ENCODE measurements around the gene GIT2. TPM values are rescaled to one million over a fixed set of nuclear protein-coding genes. Genes with fewer than 3 reads are reported as not detected.
A peak's percentile ranks its signal among the peaks of the same experiment; 100 is the strongest.
"Not testable (repeated sequence)": the region's sequence is repeated elsewhere in the genome, so short reads cannot be mapped to it uniquely, and the experiment has no call there.

GIT2 gene
- total and polyA plus RNA-seq, 8 donors = 16.5 to 38.8 (median 30.0) TPM

GRCh38 chr12:109900752-109901580 lies 95.2 kb downstream of the GIT2 start:
- WGBS, 2 donors = 2 to 3% methylated on average over 16 of the region's 16 CpGs
- FAIRE-seq (no peak), ATAC-seq (peak; percentile 16 to 28 (median 22)), DNase-seq (peak in 2 of 6 donors; percentile 13 to 29)
- TF ChIP-seq CTCF (IDR thresholded peaks at IDR 0.05) = no peak
- peaks cover 2 to 26% (median 8%) of the 10 kb centered on the region in 3 donors for H3K36me3 ChIP-seq
- no peaks in the 10 kb centered on the region for H3K27me3 ChIP-seq
- H3K27ac ChIP-seq = peak overlapping the region; percentile 2 to 73 (median 67)
- no peaks in the 10 kb centered on the region for H3K9me3 ChIP-seq
- H3K4me1 ChIP-seq = peaks cover 0 to 12% (median 6%) of the 10 kb centered on the region in 3 donors
- peak overlapping the region; percentile 79 to 96 (median 91) for H3K4me3 ChIP-seq
- intact Hi-C loops (cut with DNase I) = no loop called here

DNA sequence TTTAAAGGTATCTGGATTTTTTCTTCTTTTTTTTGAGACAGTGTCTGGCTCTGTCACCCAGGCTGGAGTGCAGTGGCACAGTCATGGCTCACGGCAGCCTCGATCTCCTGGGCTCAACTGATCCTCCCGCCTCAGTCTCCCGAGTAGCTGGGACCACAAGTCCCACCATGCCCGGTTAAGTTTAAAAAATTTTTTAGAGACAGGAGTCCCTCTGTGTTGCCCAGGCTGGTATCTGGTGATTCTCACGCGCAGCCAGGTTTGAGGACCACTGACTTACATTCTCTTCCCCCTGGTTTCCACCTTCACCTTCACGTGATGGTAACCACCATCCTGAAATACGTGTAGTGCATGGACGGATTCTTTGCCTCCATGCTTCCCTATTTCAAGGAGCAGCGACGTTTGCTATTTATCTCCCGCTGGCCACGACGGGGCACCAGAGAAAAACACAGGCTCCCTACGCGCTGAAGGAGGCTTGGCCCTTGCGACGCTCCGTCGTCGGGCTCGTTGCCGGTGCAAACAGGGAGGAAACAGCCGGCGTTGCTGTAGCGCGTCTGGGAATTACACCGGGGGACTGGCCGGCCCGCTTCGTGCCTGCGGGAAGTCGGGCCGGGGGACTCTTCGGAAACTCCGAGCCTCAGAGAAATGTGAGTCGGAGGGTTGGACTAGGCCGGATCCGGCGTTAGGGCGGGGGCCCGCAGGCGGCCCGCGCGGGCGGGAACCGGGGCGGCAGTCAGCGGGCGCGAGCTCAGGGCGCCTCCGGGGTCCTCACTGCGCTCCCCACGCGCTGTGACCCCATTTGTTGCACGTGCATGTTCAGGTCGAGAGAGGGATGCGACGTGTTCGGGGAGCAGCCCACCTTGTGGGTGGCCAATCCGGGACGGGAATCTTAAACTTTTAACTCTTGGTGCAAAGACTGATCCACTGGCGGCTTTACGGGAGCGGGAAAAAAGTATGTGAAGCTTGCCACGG lies 96.1 kb downstream of the GIT2 start, which contains the start of gene TCHP:
TCHP (plus strand) TSS at position 492 of the 969 bp plus-strand sequence. CDS start 2,753 bp downstream, outside the sequence.
- H3K36me3 ChIP-seq = peaks cover 2 to 21% (median 6%) of the 10 kb centered on the region in 3 donors
- ATAC-seq = peak; percentile 97 to 99 (median 98)
- DNase-seq = peak; percentile 82 to 95 (median 88)
- WGBS, 2 donors = 1% methylated on average over 62 to 69 of the region's 69 CpGs
- peak within 1 kb of the TSS; percentile 79 to 96 (median 91) for H3K4me3 ChIP-seq
- FAIRE-seq = no peak
- TF ChIP-seq CTCF (IDR thresholded peaks at IDR 0.05) = peak in 1 of 4 donors; percentile 2
- H3K4me1 ChIP-seq = peaks cover 0 to 12% (median 6%) of the 10 kb centered on the region in 3 donors
- intact Hi-C loops (cut with DNase I) = no loop called here
- no peaks in the 10 kb centered on the region for H3K27me3 ChIP-seq
- H3K27ac ChIP-seq = peak within 1 kb of the TSS; percentile 45 to 73 (median 67)
- no peaks in the 10 kb centered on the region for H3K9me3 ChIP-seq

GRCh38 chr12:109899345-109899744 lies 96.8 kb downstream of the GIT2 start:
- Histone ChIP-seq H3K27ac (peak overlapping the region; percentile 45 to 73 (median 67)), H3K4me3 (peak overlapping the region in 2 of 4 donors; percentile 91 to 96), H3K36me3 (peaks cover 2 to 14% (median 5%) of the 10 kb centered on the region in 3 donors), H3K4me1 (peaks cover 0 to 12% (median 6%) of the 10 kb centered on the region in 3 donors)
- DNase-seq; intact Hi-C loops (cut with DNase I); H3K9me3 ChIP-seq; H3K27me3 ChIP-seq; ATAC-seq; FAIRE-seq: not testable (repeated sequence)
- 83 to 89% methylated on average over 15 of the region's 15 CpGs for WGBS, 2 donors

- Histone ChIP-seq H3K36me3 (no peaks in the 10 kb centered on the region), H3K4me1 (peaks cover 0 to 12% (median 6%) of the 10 kb centered on the region in 3 donors), H3K9me3 (no peaks in the 10 kb centered on the region), H3K27me3 (no peaks in the 10 kb centered on the region), H3K27ac (no peak overlapping the region), H3K4me3 (no peak overlapping the region)
- ATAC-seq (no peak), FAIRE-seq (no peak), DNase-seq (no peak)
- TF ChIP-seq CTCF (IDR thresholded peaks at IDR 0.05) = no peak
- 78 to 84% methylated on average over 6 of the region's 6 CpGs for WGBS, 2 donors
- intact Hi-C loops (cut with DNase I) = no loop called here
These were observed 99.1 kb downstream of the GIT2 start for GRCh38 chr12:109897029-109897428.

DNA sequence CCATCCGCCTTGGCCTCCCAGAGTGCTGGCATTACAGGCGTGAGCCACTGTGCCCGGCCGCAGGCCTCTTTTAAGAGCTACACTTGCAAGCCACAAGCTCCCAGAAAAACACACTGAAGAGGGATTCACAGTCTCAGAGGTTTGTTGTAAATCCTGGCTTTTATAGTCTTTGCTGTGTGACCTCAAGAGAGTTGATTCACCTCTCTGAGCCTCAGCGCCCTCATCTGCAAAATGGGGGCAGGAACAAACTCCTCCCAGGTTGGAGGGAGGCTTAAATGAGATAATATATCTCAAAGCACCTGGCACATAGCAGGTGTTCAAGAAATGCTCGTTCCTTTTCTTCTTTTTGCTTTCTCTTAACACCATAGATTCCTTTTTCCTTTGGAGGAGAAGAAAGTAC lies 100.0 kb downstream of the GIT2 start:
- Histone ChIP-seq H3K27me3 (no peaks in the 10 kb centered on the region), H3K4me3 (no peak overlapping the region), H3K9me3 (no peaks in the 10 kb centered on the region), H3K36me3 (no peaks in the 10 kb centered on the region), H3K27ac (no peak overlapping the region), H3K4me1 (peaks cover 0 to 5% (median 0%) of the 10 kb centered on the region in 3 donors)
- no peak for TF ChIP-seq CTCF (IDR thresholded peaks at IDR 0.05)
- WGBS, 2 donors = 78 to 86% methylated on average over 6 of the region's 6 CpGs
- no peak for ATAC-seq
- intact Hi-C loops (cut with DNase I) = no loop called here
- FAIRE-seq = no peak
- DNase-seq = no peak

Measured in pancreas (tissue), 10 donors.